ENCODE results near the gene NEURL1.

DNA sequence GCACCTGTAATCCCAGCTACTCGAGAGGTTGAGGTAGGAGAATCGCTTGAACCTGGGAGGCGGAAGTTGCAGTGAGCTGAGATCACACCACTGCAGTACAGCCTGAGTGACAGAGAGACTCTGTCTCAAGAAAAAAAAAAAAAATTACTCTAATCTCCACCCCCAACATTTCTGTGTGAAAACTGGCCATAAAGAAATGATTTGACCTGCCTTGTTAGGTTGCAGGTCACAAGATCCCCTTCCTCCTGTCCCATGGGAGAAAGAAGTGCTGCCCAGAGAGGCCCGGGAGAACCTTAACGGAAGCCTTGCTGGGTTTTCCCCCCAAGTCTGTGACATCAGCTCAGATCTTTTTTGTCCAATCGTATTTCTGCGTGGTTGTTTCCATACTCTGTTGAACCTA, 26.1 kb upstream of the NEURL1 start:
- TF ChIP-seq, protein P1, sequence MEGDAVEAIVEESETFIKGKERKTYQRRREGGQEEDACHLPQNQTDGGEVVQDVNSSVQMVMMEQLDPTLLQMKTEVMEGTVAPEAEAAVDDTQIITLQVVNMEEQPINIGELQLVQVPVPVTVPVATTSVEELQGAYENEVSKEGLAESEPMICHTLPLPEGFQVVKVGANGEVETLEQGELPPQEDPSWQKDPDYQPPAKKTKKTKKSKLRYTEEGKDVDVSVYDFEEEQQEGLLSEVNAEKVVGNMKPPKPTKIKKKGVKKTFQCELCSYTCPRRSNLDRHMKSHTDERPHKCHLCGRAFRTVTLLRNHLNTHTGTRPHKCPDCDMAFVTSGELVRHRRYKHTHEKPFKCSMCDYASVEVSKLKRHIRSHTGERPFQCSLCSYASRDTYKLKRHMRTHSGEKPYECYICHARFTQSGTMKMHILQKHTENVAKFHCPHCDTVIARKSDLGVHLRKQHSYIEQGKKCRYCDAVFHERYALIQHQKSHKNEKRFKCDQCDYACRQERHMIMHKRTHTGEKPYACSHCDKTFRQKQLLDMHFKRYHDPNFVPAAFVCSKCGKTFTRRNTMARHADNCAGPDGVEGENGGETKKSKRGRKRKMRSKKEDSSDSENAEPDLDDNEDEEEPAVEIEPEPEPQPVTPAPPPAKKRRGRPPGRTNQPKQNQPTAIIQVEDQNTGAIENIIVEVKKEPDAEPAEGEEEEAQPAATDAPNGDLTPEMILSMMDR (IDR thresholded peaks at IDR 0.05; ENCODE audit: extremely low read depth in 1 of 2, insufficient read depth in 1 of 2, low read depth in 1 of 2, low read length in 2 of 2) = no peak
- TF ChIP-seq POLR2A (IDR thresholded peaks at IDR 0.05; ENCODE audit: low read depth, low read length) (no peak), EZH2 (IDR thresholded peaks at IDR 0.05; ENCODE audit: borderline replicate concordance, low read depth, low read length, severe bottlenecking) (no peak), POLR2AphosphoS5 (IDR thresholded peaks at IDR 0.05; ENCODE audit: insufficient read depth, low read depth, low read length) (no peak), MYC (IDR thresholded peaks at IDR 0.05; ENCODE audit: low read depth, low read length) (no peak), FOS (IDR thresholded peaks at IDR 0.05; ENCODE audit: borderline replicate concordance, insufficient read depth, low read length) (no peak), JUN (IDR thresholded peaks at IDR 0.05; ENCODE audit: borderline replicate concordance, insufficient read depth, insufficient read length, low read depth) (no peak), GATA2 (IDR thresholded peaks at IDR 0.05; ENCODE audit: insufficient read depth, insufficient read length, low read depth, low read length) (no peak)
- TF ChIP-seq, protein P2, sequence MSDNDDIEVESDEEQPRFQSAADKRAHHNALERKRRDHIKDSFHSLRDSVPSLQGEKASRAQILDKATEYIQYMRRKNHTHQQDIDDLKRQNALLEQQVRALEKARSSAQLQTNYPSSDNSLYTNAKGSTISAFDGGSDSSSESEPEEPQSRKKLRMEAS (IDR thresholded peaks at IDR 0.05; ENCODE audit: insufficient read depth, insufficient read length) = no peak

All from endothelial cell of umbilical vein (primary cell).